WI38 (cell line): ENCODE measurements around the gene COL5A1.

Experiments used
- H3K4me3 ChIP-seq: 2 replicates; pipeline ENCODE4 v1.5.1; 2011; ENCODE audit warnings: low read depth, mild to moderate bottlenecking, control low read depth, low read length
- CTCF ChIP-seq: IDR thresholded peaks from 2 replicates; pipeline ENCODE4 v1.5.1; 2012; ENCODE audit warnings: low read depth, mild to moderate bottlenecking, control low read depth, low read length

The COL5A1 gene

GRCh38 chr9:134775081-134775951 is 133.7 kb downstream of the COL5A1 start:
- no peak for TF ChIP-seq CTCF
- peak overlapping the region; percentile 2; the same call in 1 of the 2 replicates for H3K4me3 ChIP-seq

DNA sequence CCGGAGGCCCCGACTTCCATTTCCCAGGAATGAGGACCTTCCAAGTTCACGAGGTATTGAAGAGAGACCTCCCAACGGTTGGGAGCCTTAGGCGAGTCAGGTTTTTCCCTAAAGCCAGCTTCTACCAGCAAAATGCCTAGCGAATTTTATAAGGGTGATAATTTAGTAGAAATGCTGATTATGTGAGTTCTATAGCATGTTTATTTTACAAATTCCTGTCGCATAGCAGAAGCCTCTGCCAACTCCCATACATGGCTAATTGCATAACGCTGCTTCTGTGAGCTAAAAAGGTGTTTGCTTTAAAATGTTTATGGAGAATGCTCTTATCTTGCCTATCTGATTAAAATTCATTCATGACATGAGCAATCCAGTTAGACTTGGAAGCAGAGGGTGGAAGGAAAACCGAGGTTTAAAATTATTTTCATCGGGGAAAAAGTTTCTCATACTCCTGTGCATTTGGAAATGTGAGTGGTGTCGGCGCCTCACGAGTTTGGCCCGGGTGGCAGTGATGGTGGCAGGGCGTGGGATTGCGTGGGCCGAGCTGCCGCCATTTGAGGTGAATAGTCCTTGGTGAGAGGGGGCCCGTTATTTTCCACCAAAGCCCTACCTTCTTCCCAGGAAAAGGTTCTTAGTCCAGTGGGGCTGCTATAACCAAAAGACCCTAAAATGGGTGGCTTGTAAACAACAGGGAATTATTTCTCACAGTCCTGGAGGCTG is 134.6 kb downstream of the COL5A1 start:
- peak overlapping the region; percentile 2; the same call in 1 of the 2 replicates for H3K4me3 ChIP-seq
- TF ChIP-seq CTCF, result no peak

- no peak for TF ChIP-seq CTCF
- no peak overlapping the region for H3K4me3 ChIP-seq
These were observed 135.6 kb downstream of the COL5A1 start for GRCh38 chr9:134777153-134777552.

- no peak overlapping the region for H3K4me3 ChIP-seq
- TF ChIP-seq CTCF, result no peak
These were observed 136.6 kb downstream of the COL5A1 start for GRCh38 chr9:134778156-134778555.

DNA sequence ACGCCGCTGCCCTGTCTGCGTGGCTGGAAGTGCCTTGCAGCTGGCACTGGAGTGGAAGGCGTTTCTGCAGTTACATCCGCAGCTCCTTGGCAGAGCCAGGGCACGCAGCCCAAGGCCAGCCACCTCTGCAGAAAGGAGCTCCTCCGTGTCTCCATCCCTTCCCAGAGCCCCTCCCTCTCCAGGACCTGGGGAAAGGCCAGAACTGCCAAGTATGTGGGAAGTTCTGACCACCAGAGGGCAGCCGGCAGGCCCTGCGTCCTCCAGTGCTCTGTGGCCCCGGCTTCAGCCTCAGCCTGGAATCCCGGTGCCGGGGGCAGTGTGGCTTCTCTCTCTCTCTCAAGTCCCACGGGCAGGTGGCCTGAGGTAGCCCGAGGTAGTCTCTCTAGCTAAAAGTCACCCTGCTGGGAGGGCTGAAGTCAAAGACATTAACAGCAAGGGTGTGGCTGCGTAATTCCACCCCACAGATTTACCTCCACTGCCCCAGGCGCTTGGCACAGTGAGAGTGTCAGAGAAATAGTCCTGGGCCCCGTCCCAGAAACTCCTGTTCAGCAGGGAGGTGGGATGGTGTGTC is 137.3 kb downstream of the COL5A1 start:
- peak; percentile 61 for TF ChIP-seq CTCF
- H3K4me3 ChIP-seq, result no peak overlapping the region

DNA sequence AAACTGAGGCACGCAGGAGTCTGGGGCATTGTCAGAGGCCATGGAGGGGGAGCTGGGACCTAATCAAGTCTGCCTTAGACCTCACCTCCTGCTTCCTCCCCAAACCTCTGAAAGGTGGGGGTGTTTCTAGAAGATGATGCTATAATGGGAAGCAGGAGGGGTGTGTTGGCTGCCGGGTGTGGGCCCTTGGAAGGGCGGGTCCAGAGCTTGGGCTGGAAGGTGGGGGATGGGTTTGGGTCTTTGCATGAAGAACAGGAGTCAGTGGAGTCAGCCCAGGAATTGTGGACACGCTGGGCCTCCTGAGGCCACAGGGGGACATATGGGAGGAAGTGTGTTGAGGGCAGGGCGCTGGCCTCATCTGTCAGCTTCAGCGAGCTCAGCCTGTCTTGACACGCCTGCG is 138.0 kb downstream of the COL5A1 start:
- no peak overlapping the region for H3K4me3 ChIP-seq
- no peak for TF ChIP-seq CTCF
